ENCODE results near the gene PPP2R2C.

The PPP2R2C gene

DNA sequence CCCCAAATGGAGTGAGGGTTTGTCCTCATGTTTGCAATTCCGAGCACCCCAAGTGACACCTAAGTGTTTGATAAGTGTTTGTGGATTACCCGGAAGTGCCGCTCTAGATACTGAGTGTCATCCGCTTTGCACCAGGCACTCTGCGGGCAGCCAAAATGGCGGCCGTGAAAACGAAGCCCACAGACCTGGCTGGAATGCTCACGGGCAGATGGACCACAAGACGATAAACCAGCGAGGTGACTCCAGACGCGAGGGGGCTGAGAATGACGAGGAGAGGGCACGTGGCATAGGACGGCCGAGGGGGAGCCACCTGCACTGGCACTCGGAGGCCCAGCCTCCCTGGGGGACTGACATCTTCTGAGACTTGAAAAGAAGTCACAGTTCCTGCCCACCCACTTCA, 51.0 kb downstream of the PPP2R2C start:
- Histone ChIP-seq H3K4me1 (ENCODE audit: control insufficient read depth in 5 of 5, insufficient read depth in 5 of 5, low read length in 5 of 5) (no peaks in the 10 kb centered on the region), H3K36me3 (ENCODE audit: control insufficient read depth in 5 of 5, insufficient read depth in 5 of 5, low read length in 5 of 5) (no peaks in the 10 kb centered on the region), H3K27me3 (ENCODE audit: control insufficient read depth in 5 of 5, insufficient read depth in 4 of 5, low read length in 5 of 5) (peaks cover 3 to 32% (median 18%) of the 10 kb centered on the region in 5 donors), H3K27ac (ENCODE audit: low read depth, low read length) (no peak overlapping the region), H3K9ac (ENCODE audit: low read length in 5 of 5) (no peak overlapping the region), H3K4me3 (ENCODE audit: low read depth in 1 of 5, low read length in 5 of 5) (no peak overlapping the region), H3K9me3 (ENCODE audit: control insufficient read depth in 5 of 5, low read length in 5 of 5) (no peaks in the 10 kb centered on the region)

GRCh38 chr4:6420972-6421371, 51.4 kb downstream of the PPP2R2C start:
- no peaks in the 10 kb centered on the region for H3K9me3 ChIP-seq (ENCODE audit: control insufficient read depth in 5 of 5, low read length in 5 of 5)
- H3K36me3 ChIP-seq (ENCODE audit: control insufficient read depth in 5 of 5, insufficient read depth in 5 of 5, low read length in 5 of 5), result no peaks in the 10 kb centered on the region
- H3K4me3 ChIP-seq (ENCODE audit: low read depth in 1 of 5, low read length in 5 of 5), result no peak overlapping the region
- peaks cover 3 to 36% (median 18%) of the 10 kb centered on the region in 5 donors for H3K27me3 ChIP-seq (ENCODE audit: control insufficient read depth in 5 of 5, insufficient read depth in 4 of 5, low read length in 5 of 5)
- no peak overlapping the region for H3K27ac ChIP-seq (ENCODE audit: low read depth, low read length)
- H3K9ac ChIP-seq (ENCODE audit: low read length in 5 of 5), result no peak overlapping the region
- H3K4me1 ChIP-seq (ENCODE audit: control insufficient read depth in 5 of 5, insufficient read depth in 5 of 5, low read length in 5 of 5), result no peaks in the 10 kb centered on the region

DNA sequence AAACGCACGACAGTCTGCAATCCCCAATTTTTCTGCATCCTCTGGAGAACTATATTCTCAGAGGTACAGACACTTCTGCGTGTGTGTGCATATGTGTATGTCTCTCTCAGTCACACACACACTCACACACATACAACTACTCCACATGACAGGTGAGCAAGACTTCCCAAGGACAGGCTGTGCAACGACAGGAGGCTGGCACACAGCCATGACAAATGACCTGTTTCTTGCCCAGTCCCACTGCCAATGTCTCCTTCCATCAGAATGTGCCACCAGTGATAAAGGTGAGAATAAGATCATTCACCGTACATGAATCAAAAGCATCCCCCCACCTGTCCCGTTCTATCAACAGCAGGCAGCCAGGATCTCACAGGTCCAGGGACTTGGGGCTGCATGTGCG, 52.4 kb downstream of the PPP2R2C start:
- H3K4me3 ChIP-seq (ENCODE audit: low read depth in 1 of 5, low read length in 5 of 5), result no peak overlapping the region
- H3K9me3 ChIP-seq (ENCODE audit: control insufficient read depth in 5 of 5, low read length in 5 of 5), result no peaks in the 10 kb centered on the region
- no peaks in the 10 kb centered on the region for H3K4me1 ChIP-seq (ENCODE audit: control insufficient read depth in 5 of 5, insufficient read depth in 5 of 5, low read length in 5 of 5)
- H3K9ac ChIP-seq (ENCODE audit: low read length in 5 of 5), result no peak overlapping the region
- H3K27ac ChIP-seq (ENCODE audit: low read depth, low read length), result no peak overlapping the region
- H3K27me3 ChIP-seq (ENCODE audit: control insufficient read depth in 5 of 5, insufficient read depth in 4 of 5, low read length in 5 of 5), result peaks cover 3 to 31% (median 24%) of the 10 kb centered on the region in 5 donors
- H3K36me3 ChIP-seq (ENCODE audit: control insufficient read depth in 5 of 5, insufficient read depth in 5 of 5, low read length in 5 of 5), result no peaks in the 10 kb centered on the region

DNA sequence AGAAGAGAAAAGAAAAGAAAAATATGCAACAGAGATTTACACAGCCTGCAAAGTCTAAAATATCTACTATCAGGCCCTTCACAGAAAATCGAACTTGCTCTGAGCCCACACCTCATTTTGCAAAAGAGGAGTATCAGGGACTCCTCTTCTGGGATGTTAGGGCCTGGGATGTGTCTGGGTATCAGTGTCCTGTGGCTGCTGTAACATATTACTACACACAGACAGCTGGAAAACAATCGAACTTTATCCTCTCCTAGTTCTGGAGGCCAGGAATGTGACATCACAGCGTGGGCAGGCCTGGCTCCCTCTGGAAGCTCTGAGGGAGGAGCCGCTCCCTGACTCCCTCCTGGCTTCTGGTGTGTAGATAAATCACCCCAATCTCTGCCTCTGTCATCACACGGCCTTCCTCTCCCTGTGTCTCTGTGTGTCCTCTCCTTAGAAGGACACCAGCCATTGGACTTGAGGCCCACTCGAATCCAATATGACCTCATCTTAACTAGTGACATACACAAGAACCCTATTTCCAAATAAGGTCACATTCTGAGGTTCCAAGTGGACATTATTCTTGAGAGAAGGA, 52.9 kb downstream of the PPP2R2C start:
- H3K27ac ChIP-seq (ENCODE audit: low read depth, low read length), result no peak overlapping the region

DNA sequence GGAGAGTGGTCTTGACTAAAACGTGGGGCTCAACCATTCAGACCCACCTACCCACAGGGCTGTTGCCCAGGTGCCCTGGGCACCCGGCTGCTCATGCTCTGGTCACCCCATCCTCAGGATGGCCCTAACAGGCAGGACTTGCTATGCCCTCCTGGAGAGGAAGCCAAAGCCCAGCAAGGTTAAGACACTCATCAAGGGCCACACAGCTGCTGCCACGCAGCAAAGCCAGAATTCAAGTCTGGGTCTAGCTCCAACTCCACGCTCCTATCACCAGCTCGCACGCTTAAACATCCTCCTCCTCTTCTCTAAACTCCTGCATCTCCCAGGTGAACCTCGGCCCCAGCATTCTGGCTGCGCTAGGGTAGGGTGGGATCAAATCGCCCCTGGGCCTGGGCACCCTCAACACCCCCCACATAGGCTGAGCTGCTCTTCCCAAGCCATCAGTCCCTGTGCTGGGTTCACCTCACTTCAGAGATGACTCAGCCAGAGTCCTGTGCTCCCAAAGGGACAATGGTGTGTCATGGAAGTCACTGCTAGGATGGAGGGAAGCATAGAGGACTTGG, 54.1 kb downstream of the PPP2R2C start:
- Histone ChIP-seq H3K4me3 (ENCODE audit: low read depth in 1 of 5, low read length in 5 of 5) (no peak overlapping the region), H3K4me1 (ENCODE audit: control insufficient read depth in 5 of 5, insufficient read depth in 5 of 5, low read length in 5 of 5) (no peaks in the 10 kb centered on the region), H3K27me3 (ENCODE audit: control insufficient read depth in 5 of 5, insufficient read depth in 4 of 5, low read length in 5 of 5) (peaks cover 0 to 38% (median 30%) of the 10 kb centered on the region in 5 donors), H3K9ac (ENCODE audit: low read length in 5 of 5) (no peak overlapping the region), H3K36me3 (ENCODE audit: control insufficient read depth in 5 of 5, insufficient read depth in 5 of 5, low read length in 5 of 5) (no peaks in the 10 kb centered on the region), H3K9me3 (ENCODE audit: control insufficient read depth in 5 of 5, low read length in 5 of 5) (no peaks in the 10 kb centered on the region), H3K27ac (ENCODE audit: low read depth, low read length) (no peak overlapping the region)

More for the DNA sequence above, 52.9 kb downstream of the PPP2R2C start:
- peaks cover 3 to 30% (median 29%) of the 10 kb centered on the region in 5 donors for H3K27me3 ChIP-seq (ENCODE audit: control insufficient read depth in 5 of 5, insufficient read depth in 4 of 5, low read length in 5 of 5)
- H3K36me3 ChIP-seq (ENCODE audit: control insufficient read depth in 5 of 5, insufficient read depth in 5 of 5, low read length in 5 of 5), result no peaks in the 10 kb centered on the region
- H3K4me3 ChIP-seq (ENCODE audit: low read depth in 1 of 5, low read length in 5 of 5), result no peak overlapping the region
- H3K9ac ChIP-seq (ENCODE audit: low read length in 5 of 5), result no peak overlapping the region
- H3K9me3 ChIP-seq (ENCODE audit: control insufficient read depth in 5 of 5, low read length in 5 of 5), result no peaks in the 10 kb centered on the region
- H3K4me1 ChIP-seq (ENCODE audit: control insufficient read depth in 5 of 5, insufficient read depth in 5 of 5, low read length in 5 of 5), result no peaks in the 10 kb centered on the region

- Histone ChIP-seq H3K27ac (ENCODE audit: low read depth, low read length) (no peak overlapping the region), H3K36me3 (ENCODE audit: control insufficient read depth in 5 of 5, insufficient read depth in 5 of 5, low read length in 5 of 5) (no peaks in the 10 kb centered on the region), H3K9ac (ENCODE audit: low read length in 5 of 5) (no peak overlapping the region), H3K9me3 (ENCODE audit: control insufficient read depth in 5 of 5, low read length in 5 of 5) (peaks cover 0 to 5% (median 0%) of the 10 kb centered on the region in 5 donors), H3K4me1 (ENCODE audit: control insufficient read depth in 5 of 5, insufficient read depth in 5 of 5, low read length in 5 of 5) (no peaks in the 10 kb centered on the region), H3K27me3 (ENCODE audit: control insufficient read depth in 5 of 5, insufficient read depth in 4 of 5, low read length in 5 of 5) (peaks cover 0 to 36% (median 30%) of the 10 kb centered on the region in 5 donors), H3K4me3 (ENCODE audit: low read depth in 1 of 5, low read length in 5 of 5) (no peak overlapping the region)
Observed at GRCh38 chr4:6417516-6418050, 54.8 kb downstream of the PPP2R2C start.

GRCh38 chr4:6416518-6417286, 55.7 kb downstream of the PPP2R2C start:
- Histone ChIP-seq H3K9ac (ENCODE audit: low read length in 5 of 5) (no peak overlapping the region), H3K27me3 (ENCODE audit: control insufficient read depth in 5 of 5, insufficient read depth in 4 of 5, low read length in 5 of 5) (peaks cover 0 to 36% (median 31%) of the 10 kb centered on the region in 5 donors), H3K27ac (ENCODE audit: low read depth, low read length) (no peak overlapping the region), H3K4me3 (ENCODE audit: low read depth in 1 of 5, low read length in 5 of 5) (no peak overlapping the region), H3K9me3 (ENCODE audit: control insufficient read depth in 5 of 5, low read length in 5 of 5) (peaks cover 0 to 8% (median 0%) of the 10 kb centered on the region in 5 donors), H3K4me1 (ENCODE audit: control insufficient read depth in 5 of 5, insufficient read depth in 5 of 5, low read length in 5 of 5) (no peaks in the 10 kb centered on the region), H3K36me3 (ENCODE audit: control insufficient read depth in 5 of 5, insufficient read depth in 5 of 5, low read length in 5 of 5) (no peaks in the 10 kb centered on the region)

GRCh38 chr4:6415031-6415705, 57.2 kb downstream of the PPP2R2C start:
- H3K4me1 ChIP-seq (ENCODE audit: control insufficient read depth in 5 of 5, insufficient read depth in 5 of 5, low read length in 5 of 5), result no peaks in the 10 kb centered on the region
- H3K9me3 ChIP-seq (ENCODE audit: control insufficient read depth in 5 of 5, low read length in 5 of 5), result peaks cover 0 to 8% (median 0%) of the 10 kb centered on the region in 5 donors
- no peak overlapping the region for H3K9ac ChIP-seq (ENCODE audit: low read length in 5 of 5)
- H3K4me3 ChIP-seq (ENCODE audit: low read depth in 1 of 5, low read length in 5 of 5), result no peak overlapping the region
- H3K27ac ChIP-seq (ENCODE audit: low read depth, low read length), result no peak overlapping the region
- no peaks in the 10 kb centered on the region for H3K36me3 ChIP-seq (ENCODE audit: control insufficient read depth in 5 of 5, insufficient read depth in 5 of 5, low read length in 5 of 5)
- H3K27me3 ChIP-seq (ENCODE audit: control insufficient read depth in 5 of 5, insufficient read depth in 4 of 5, low read length in 5 of 5), result peaks cover 0 to 36% (median 32%) of the 10 kb centered on the region in 5 donors

- Histone ChIP-seq H3K9ac (ENCODE audit: low read length in 5 of 5) (no peak overlapping the region), H3K27me3 (ENCODE audit: control insufficient read depth in 5 of 5, insufficient read depth in 4 of 5, low read length in 5 of 5) (peaks cover 0 to 36% (median 32%) of the 10 kb centered on the region in 5 donors), H3K9me3 (ENCODE audit: control insufficient read depth in 5 of 5, low read length in 5 of 5) (peaks cover 0 to 8% (median 0%) of the 10 kb centered on the region in 5 donors), H3K4me1 (ENCODE audit: control insufficient read depth in 5 of 5, insufficient read depth in 5 of 5, low read length in 5 of 5) (no peaks in the 10 kb centered on the region), H3K4me3 (ENCODE audit: low read depth in 1 of 5, low read length in 5 of 5) (no peak overlapping the region), H3K27ac (ENCODE audit: low read depth, low read length) (no peak overlapping the region), H3K36me3 (ENCODE audit: control insufficient read depth in 5 of 5, insufficient read depth in 5 of 5, low read length in 5 of 5) (no peaks in the 10 kb centered on the region)
Observed at GRCh38 chr4:6414578-6414977, 57.8 kb downstream of the PPP2R2C start.
